Measurements from ENCODE around the gene BLMH.

DNA sequence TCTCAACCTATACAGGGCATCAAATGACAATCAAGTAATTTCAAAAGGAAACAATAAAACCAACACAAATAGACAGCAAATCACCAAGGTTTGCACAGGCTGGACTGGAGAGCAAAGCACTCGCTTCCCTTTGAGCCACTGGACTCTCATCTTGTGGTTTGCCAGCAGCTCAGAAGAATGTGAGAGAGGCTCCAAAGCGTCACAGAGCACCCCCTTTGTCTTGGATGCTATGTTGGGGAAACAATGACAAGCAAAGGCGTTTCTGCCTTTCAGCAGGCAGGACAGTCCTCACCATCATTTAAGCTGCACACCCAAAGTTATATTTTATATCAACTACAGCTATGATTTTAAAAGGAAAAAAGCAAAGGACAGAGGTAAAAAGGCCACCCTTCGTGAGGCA, 69.5 kb downstream of the BLMH start:
- TF ChIP-seq, protein P1, sequence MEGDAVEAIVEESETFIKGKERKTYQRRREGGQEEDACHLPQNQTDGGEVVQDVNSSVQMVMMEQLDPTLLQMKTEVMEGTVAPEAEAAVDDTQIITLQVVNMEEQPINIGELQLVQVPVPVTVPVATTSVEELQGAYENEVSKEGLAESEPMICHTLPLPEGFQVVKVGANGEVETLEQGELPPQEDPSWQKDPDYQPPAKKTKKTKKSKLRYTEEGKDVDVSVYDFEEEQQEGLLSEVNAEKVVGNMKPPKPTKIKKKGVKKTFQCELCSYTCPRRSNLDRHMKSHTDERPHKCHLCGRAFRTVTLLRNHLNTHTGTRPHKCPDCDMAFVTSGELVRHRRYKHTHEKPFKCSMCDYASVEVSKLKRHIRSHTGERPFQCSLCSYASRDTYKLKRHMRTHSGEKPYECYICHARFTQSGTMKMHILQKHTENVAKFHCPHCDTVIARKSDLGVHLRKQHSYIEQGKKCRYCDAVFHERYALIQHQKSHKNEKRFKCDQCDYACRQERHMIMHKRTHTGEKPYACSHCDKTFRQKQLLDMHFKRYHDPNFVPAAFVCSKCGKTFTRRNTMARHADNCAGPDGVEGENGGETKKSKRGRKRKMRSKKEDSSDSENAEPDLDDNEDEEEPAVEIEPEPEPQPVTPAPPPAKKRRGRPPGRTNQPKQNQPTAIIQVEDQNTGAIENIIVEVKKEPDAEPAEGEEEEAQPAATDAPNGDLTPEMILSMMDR (IDR thresholded peaks at IDR 0.05; ENCODE audit: poor library complexity) = no peak
- TF ChIP-seq EZH2 (IDR thresholded peaks at IDR 0.05; ENCODE audit: borderline replicate concordance) (no peak), EZH2phosphoT487 (IDR thresholded peaks at IDR 0.05; ENCODE audit: low read depth, severe bottlenecking, unreplicated experiment) (no peak)

All from hepatocyte (in vitro differentiated cells).